22Rv1 (cell line): Measurements from ENCODE around the gene PNRC2.
"Not testable (repeated sequence)": the region's sequence is repeated elsewhere in the genome, so short reads cannot be mapped to it uniquely, and the experiment has no call there.

ENCODE experiments used
- H3K27ac ChIP-seq: fragments of 450-650 bp; 2 replicates; pipeline ENCODE4 v1.5.1; 2017
- ZFX ChIP-seq: fragments of 450-650 bp; IDR thresholded peaks from 2 replicates; pipeline ENCODE4 v1.6.1; 2017; ENCODE audit warnings: antibody characterized with exemption, borderline replicate concordance
- TF ChIP-seq, protein P1 (sequence below): fragments of 450-650 bp; IDR thresholded peaks from 2 replicates; pipeline ENCODE4 v1.5.1; 2017; ENCODE audit warnings: mild to moderate bottlenecking

The PNRC2 gene

DNA sequence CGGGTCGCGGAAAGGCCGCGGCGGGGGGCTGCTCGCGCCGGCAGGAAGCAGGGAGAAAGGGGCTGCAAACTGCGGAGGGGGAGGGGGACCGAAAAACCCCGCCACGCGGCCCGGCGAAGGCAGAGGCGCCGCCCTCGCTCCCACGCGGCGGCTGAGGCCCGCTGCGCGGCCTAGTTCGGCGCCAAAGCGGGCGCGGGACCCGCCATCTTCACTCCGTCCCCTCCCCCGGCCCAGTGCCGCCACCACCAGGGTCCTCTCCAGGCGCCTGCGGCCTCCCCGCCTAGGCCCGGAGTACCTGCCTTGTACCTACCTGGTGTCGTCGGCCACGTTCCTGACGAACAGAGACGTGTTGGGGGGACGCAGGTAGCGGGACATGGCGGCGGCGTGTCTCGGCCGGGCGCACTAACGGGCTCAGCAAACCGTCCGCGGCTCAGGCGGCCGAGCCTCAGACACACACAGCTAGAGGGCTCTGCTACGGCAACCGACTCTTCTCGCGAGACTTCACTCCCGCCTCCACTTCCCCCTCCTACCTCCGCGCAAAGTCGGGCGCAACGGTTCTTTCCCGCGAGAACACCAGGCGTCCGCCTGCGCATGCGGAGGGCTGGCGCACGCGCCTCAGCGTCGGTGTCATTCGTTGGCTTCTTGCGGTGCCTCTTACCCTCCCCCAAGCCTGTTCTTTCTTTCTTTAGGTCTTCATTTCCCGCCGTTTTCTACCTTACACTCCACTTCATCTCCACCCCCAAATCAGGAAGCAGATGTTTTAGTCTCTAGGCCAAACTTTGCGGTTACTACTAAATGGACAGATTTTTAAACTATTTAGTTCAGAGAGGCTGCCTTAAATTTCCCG, 20.5 kb downstream of the PNRC2 start, which contains the start of gene SRSF10:
Gene SRSF10 (minus strand): TSS at position 447 of the 847 bp plus-strand sequence. CDS start 72 bp downstream, at position 375.
- TF ChIP-seq ZFX, result 0 out of 2 replicates have a peak, but pooled peaks have one; percentile 57
- TF ChIP-seq, protein P1, sequence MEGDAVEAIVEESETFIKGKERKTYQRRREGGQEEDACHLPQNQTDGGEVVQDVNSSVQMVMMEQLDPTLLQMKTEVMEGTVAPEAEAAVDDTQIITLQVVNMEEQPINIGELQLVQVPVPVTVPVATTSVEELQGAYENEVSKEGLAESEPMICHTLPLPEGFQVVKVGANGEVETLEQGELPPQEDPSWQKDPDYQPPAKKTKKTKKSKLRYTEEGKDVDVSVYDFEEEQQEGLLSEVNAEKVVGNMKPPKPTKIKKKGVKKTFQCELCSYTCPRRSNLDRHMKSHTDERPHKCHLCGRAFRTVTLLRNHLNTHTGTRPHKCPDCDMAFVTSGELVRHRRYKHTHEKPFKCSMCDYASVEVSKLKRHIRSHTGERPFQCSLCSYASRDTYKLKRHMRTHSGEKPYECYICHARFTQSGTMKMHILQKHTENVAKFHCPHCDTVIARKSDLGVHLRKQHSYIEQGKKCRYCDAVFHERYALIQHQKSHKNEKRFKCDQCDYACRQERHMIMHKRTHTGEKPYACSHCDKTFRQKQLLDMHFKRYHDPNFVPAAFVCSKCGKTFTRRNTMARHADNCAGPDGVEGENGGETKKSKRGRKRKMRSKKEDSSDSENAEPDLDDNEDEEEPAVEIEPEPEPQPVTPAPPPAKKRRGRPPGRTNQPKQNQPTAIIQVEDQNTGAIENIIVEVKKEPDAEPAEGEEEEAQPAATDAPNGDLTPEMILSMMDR, result peak; percentile 54
- H3K27ac ChIP-seq, result peak within 1 kb of the TSS; percentile 90

DNA sequence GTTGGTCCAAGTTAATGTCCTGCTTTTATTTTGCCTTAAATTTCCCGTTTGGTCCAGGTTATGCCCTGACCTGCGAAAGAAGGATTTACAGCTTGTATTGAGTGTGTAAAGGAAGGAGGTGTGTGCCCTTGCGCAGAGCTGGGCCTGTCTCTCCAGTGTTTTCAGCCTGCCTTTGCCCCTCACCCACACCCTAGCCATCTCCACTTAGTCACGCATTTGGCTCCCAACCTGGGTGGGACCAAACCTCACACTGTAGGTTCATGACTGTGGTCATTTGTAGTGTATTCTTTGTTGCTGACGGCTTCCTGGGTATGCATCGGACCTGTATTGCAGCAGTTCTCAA, 21.1 kb downstream of the PNRC2 start:
- peak overlapping the region; percentile 90 for H3K27ac ChIP-seq
- TF ChIP-seq, protein P1, result no peak
- no peak for TF ChIP-seq ZFX

DNA sequence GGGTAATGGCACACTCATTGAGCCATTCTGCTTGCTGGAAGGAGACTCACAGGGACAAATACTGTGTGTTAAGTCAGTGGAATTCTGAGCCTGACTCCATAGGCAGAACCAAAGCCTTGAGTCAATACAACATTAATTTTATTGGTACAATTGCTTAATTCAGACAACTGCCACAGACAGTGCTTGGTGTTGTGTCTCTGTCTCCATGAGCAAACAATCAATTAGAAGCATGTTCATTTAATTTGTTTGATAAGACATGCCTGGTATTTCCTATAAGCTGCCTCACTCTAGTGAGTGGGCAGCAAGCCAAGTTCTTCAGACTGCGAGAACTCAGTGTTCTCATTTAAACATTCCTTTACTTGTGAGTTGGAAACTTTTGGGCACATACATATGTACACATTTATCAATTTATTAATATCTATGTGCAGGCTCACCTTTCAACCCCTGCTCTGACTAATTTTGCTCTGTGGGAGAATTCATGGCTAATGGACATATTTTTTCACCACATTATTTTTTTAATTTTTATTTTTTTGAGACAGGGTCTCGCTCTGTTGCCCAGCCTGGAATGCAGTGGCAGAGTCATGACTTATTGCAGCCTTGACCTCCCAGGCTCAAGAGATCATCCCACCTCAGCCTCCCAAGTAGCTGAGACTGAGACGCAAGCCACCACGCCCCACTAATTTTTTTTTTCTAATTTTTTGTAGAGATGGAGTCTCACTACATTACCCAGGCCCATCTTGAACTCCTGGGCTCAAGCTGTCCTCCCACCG, 25.0 kb downstream of the PNRC2 start:
- no peak for TF ChIP-seq ZFX
- TF ChIP-seq, protein P1, result no peak
- H3K27ac ChIP-seq, result peak overlapping the region; percentile 92

DNA sequence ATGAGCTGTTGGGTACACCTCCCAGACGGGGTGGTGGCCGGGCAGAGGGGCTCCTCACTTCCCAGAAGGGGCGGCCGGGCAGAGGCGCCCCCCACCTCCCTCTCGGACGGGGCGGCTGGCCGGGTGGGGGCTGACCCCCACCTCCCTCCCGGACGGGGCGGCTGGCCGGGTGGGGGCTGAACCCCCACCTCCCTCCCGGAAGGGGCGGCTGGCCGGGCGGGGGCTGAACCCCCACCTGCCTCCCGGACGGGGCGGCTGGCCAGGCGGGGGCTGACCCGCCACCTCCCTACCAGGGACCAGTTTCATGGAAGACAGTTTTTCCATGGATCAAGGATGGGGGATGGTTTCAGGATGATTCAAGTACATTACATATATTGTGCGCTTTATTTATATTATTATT, 27.4 kb downstream of the PNRC2 start:
- not testable (repeated sequence) for H3K27ac ChIP-seq

DNA sequence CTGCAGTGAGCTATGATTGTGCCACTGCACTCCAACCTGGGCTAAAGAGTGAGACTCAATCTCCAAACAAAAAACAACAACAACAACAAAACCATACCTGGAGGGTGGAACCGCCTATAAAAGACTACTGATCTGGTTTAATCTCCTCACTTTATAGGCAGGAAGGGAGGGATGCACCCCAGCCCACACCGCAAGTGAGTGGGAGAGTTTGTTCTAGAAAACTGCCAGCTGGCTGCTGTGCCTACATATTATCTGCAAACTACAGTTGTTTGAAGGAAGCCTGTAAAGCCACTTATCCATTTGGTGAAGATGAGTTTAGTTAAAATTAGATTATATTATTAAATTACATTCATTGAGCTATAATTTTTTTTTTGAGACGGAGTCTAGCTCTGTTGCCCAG, 29.6 kb downstream of the PNRC2 start:
- H3K27ac ChIP-seq, result no peak overlapping the region
- TF ChIP-seq, protein P1, result no peak
- no peak for TF ChIP-seq ZFX

DNA sequence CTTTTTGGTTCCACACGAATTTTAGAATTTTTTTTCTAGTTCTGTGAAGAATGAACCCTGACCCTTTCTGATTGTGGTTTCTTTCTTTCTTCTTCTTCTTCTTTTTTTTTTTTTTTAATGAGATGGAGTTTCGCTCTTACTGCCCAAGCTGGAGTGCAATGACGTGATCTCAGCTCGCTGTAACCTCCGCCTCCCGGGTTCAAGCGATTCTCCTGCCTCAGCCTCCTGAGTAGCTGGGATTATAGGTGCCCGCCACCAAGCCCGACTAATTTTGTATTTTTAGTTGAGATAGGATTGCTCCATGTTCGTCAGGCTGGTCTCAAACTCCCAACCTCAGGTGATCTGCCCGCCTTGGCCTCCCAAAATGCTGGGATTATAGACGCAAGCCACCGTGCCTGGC, 32.4 kb downstream of the PNRC2 start:
- H3K27ac ChIP-seq, result not testable (repeated sequence)

DNA sequence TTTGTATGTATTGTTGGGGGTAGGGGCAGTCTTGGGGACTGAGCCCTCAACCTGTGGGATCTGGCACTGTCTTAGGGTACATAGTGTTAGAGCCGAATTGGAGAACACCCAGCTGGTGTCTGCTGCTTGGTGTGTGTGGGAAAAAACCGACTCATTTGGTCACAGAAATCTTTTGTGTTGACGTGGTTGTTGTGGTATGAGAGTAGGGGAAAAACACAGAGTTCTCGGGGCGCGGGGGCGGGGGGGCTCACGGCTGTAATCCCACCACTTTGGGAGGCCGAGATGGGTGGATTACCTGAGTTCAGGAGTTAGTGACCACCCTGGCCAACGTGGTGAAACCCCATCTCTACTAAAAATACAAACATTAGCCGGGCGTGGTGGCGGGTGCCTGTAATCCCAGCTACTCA, 35.8 kb downstream of the PNRC2 start:
- H3K27ac ChIP-seq, result no peak overlapping the region
- TF ChIP-seq, protein P1, result no peak
- no peak for TF ChIP-seq ZFX

DNA sequence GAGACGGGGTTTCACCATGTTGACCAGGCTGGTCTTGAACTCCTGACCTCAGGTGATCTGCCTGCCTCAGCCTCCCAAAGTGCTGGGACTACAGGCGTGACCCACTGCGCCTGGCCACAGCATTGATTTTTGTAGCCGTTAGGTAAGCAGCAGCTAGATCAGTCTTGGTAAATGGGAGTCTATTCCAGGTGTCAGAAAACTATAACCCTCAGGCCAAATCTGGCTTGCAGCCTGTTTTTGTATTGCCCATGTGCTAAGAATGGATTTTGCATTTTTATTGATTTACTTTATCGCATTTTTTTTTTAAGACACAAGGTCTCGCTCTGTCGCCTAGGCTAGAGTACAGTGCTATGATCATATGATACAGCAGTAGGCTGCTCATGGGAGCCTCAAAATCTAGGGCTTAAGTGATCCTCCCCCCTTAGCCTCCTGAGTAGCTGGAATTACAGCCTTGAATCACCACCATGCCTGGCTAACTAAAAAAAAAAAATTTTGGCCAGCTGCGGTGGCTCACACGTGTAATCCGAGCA, 37.1 kb downstream of the PNRC2 start:
- TF ChIP-seq ZFX, result no peak
- TF ChIP-seq, protein P1, result no peak
- H3K27ac ChIP-seq, result no peak overlapping the region
